CD4-positive, alpha-beta T cell treated with Interleukin-15 for 1 hour (primary cell): Measurements from ENCODE around the gene SLC31A2.

Experiments used
- DNase-seq: peaks from one replicate; pipeline ENCODE4 v3.0.0-alpha.2; 2020

SLC31A2 gene

GRCh38 chr9:113151696-113152630 is 1.2 kb downstream of the SLC31A2 start:
- DNase-seq: peak; percentile 52

GRCh38 chr9:113152699-113153098 is 1.9 kb downstream of the SLC31A2 start:
- DNase-seq: no peak

- no peak for DNase-seq
Observed at GRCh38 chr9:113153599-113153998, 2.8 kb downstream of the SLC31A2 start.

- peak; percentile 54 for DNase-seq
Observed at GRCh38 chr9:113154471-113154870, 3.7 kb downstream of the SLC31A2 start.

GRCh38 chr9:113154946-113155345 is 4.1 kb downstream of the SLC31A2 start:
- DNase-seq: no peak

GRCh38 chr9:113155911-113156588 is 5.2 kb downstream of the SLC31A2 start:
- peak; percentile 33 for DNase-seq

- DNase-seq: no peak
Observed at GRCh38 chr9:113156880-113157279, 6.1 kb downstream of the SLC31A2 start.

GRCh38 chr9:113158446-113158845 is 7.6 kb downstream of the SLC31A2 start:
- no peak for DNase-seq

- DNase-seq: no peak
Observed at GRCh38 chr9:113160571-113160970, 9.8 kb downstream of the SLC31A2 start.

GRCh38 chr9:113163001-113163400 is 12.2 kb downstream of the SLC31A2 start:
- DNase-seq: no peak

- DNase-seq: no peak
Observed at GRCh38 chr9:113164536-113165300, 13.9 kb downstream of the SLC31A2 start.

- DNase-seq: no peak
Observed at GRCh38 chr9:113166039-113166438, 15.2 kb downstream of the SLC31A2 start.

GRCh38 chr9:113168809-113169208 is 18.0 kb downstream of the SLC31A2 start:
- no peak for DNase-seq

GRCh38 chr9:113173341-113173740 is 22.5 kb downstream of the SLC31A2 start:
- DNase-seq: no peak

GRCh38 chr9:113176803-113177202 is 26.0 kb downstream of the SLC31A2 start:
- DNase-seq: no peak

GRCh38 chr9:113177251-113177650 is 26.4 kb downstream of the SLC31A2 start:
- DNase-seq: no peak

- DNase-seq: no peak
Observed at GRCh38 chr9:113178087-113178486, 27.3 kb downstream of the SLC31A2 start.

- DNase-seq: no peak
Observed at GRCh38 chr9:113179839-113180238, 29.0 kb downstream of the SLC31A2 start.

GRCh38 chr9:113181165-113181564 is 30.4 kb downstream of the SLC31A2 start:
- DNase-seq: no peak

- DNase-seq: no peak
Observed at GRCh38 chr9:113183956-113184488, 33.2 kb downstream of the SLC31A2 start.

GRCh38 chr9:113184539-113184938 is 33.7 kb downstream of the SLC31A2 start:
- DNase-seq: no peak

GRCh38 chr9:113185271-113185670 is 34.5 kb downstream of the SLC31A2 start:
- DNase-seq: no peak

- DNase-seq: no peak
Observed at GRCh38 chr9:113186137-113186755, 35.4 kb downstream of the SLC31A2 start.
